GM19240 (cell line): Measurements from ENCODE around the gene PPIL1.
"Not testable (repeated sequence)": the region's sequence is repeated elsewhere in the genome, so short reads cannot be mapped to it uniquely, and the experiment has no call there.

ENCODE experiments used
- DNase-seq: peaks from one replicate; pipeline ENCODE4 v3.0.0; 2011; ENCODE audit warnings: low spot score; ENCODE audit not compliant: insufficient read length

PPIL1 gene

DNA sequence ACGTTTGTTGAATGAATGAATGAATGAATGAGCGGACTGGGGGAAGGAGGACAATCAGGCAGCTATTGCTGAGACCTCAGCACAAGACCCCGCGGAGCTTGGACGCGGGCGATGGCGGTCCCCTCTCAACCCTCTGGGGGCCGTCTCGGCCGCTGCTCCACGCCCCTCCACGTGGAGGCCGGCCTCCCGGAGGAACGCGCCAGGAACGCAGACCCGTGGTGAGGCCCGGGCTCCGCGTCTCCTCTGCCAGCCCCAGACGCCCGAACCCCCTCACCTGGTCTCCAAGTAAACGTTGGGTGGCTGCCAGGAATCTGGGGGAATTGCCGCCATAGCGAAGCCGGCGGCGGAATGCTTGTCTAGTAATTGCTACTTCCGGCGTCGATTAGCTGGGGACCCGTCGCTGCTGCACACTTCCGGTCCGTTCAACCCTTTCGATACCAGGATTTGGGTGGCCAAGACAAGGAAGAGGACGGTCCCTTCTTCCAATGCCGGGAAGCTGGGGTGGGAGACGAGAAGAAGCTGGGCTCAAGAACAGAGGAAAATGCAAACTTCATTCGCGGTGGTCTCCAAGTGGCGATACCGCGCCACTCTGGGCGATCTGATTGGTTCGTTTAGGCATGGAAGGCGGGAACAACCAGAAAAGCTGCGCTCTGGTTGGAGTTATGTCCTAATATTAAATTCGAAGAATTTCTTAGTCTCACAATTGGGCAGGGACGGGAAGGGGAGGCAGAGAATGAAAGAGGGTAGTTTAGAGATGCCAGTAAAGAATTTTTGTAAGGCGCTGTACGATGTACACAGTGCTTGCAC lies at the start of gene PPIL1:
Gene PPIL1 (minus strand): TSS at position 361 of the 807 bp plus-strand sequence. CDS start 31 bp downstream, at position 330.
- peak; percentile 77 for DNase-seq

DNA sequence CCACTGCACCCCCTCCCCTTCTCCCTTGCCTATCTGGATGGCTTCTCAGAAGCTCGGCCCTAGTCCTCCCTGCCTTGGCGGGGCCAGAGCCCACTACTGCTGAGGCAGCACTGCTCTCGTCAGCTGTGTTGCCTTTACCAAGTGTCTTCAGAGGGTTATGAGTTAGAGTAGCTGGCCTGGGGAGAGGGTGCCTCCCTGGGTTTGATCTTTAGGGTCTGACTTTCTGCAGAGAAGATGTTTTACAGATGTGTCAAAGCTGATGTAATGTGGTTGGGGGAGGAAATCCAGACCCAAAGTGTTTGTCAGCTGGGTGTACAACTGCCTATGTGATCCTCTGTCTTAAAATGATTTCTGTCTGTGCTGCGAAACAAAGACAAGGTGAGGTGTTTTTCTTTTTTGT lies 49.5 kb upstream of the PPIL1 start:
- DNase-seq, result no peak

DNA sequence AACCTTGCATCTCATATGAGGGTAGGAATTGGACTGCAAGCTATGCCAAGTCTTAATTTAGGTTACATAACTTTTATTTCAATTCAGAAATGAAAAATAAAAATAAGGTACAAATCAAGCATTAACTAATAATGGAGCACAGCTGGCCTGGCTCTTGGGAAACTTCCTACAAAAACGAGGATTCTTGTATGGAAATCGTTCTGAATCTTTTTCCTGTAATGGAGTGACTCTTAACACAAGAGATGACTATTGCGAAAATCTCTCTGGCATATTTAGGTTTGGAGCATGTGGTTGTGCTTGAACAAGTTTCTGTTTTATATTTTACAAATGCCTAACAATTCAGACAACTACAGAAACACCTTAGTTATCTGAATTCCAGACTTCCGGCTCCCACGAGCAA lies 45.9 kb upstream of the PPIL1 start:
- DNase-seq, result no peak

DNA sequence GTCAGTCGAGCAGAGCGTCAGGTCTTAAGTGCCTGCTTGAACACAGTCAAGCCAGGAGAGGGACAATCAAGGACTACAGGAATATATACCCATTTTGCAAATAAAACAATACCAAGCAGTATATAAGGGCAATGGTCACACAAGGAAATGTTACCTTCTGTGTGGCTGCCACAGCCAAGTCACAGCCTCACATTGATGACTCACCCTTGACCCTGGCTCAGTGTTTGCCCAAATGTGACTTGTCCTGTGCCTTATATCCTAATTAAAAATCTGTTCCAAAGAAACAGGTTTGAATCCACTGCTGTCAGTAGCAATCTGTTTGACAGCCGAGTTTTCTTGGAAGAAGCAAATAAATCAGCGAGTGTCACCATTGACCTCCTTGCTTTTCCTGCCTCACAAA lies 45.4 kb upstream of the PPIL1 start:
- no peak for DNase-seq

DNA sequence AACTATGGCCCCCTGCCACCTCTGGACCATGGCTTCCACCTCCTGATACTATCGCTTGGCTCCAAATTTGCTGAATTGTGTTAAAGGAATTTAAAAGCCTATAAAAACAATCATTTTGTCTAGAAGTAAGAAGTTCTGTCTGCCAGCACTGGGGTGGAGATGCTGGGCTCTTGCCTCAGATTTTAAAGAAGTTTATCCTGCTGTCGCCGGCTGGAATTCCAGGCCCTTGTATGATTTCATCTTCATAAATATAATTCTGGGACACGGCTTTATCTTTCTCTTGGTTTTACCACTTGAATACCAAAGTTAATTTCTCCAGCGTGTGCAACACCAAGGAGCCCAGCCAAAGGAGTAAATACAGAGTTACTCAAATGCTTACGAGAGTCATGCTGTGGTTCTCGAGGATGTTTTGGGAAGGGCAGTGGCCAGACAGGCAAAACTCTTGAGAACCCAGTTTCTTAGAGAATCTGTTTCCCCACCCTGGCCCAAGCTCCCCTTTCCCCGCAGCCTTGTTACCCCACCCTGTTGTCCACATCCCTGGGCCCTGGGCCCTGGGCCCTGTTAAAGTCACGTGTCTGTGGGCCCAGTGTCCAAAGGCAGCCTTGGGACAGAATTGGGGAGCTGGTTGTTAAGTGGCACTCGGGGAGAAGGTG lies 43.1 kb upstream of the PPIL1 start:
- no peak for DNase-seq

DNA sequence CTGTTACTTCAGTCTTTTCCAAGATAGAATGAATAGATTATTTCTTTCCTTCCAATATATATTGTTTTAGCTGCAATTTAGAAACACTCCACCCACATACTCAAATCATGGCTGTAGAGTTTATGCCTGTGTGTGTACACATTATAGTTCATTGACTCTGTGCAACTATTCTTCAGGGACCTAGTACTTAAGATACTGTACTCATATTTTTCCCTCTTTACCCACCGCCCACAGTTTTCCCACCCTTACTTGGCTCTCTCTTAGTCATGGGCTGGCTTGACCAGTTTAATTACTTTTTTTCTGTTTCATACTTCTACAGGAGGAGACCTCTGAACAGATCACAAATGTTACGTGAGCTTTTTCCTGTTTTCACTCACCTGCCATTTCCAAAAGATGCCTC lies 41.5 kb upstream of the PPIL1 start:
- no peak for DNase-seq

DNA sequence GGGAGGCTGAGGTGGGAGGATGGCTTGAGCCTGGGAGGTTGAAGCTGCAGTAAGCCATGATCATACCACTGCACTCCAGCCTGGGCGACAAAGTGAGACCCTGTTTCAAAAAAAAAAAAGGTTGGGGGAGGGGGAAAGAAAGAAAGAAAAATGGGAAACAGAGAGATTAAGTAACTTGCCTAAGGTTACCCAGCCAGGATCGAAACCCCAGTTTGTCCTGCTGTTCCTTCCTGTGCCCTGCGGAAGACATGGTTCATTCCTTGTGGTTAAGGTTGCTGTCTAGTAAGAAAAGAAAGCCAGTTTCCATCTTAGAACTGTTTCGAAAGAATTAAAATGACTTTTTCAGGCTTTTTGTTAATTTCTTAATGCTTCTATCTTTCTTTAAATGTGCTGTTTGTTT lies 41.0 kb upstream of the PPIL1 start:
- DNase-seq, result no peak

DNA sequence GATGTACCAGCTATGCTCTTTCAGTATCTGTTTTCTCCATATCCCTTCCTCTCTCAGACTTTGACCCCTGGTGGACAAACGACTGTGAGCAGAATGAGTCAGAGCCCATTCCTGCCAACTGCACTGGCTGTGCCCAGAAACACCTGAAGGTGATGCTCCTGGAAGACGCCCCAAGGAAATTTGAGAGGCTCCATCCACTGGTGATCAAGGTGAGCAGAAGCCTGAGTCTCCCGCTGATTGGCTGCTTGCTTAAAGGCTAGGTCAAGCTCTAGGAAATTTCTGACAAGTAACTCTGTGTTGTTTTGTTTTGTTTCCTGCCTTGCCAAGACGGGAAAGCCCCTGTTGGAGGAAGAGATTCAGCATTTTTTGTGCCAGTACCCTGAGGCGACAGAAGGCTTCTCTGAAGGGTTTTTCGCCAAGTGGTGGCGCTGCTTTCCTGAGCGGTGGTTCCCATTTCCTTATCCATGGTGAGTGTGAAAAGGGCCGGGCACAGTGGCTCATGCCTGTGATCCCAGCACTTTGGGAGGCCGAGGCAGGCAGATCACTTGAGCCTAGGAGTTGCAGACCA lies 39.7 kb upstream of the PPIL1 start:
- DNase-seq, result no peak

DNA sequence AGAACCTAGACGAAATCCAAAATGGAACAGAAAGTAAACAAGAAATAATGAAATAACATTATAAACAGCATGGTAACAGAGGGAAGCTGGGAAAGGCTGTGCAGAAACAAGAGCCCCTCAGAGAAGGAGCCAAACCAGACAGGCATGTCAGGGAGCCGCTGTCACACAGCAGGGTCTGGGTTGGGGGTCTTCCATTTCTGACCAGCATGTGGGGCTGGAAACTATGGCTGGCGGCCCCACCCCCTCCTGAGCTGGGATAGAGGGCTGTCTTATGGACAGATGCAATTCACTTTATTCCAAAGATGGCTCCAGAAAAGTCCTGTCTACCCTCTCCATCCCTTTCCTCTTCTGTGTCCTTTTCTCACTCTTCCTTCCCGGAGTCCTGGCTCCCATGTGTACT lies 38.5 kb upstream of the PPIL1 start:
- no peak for DNase-seq

DNA sequence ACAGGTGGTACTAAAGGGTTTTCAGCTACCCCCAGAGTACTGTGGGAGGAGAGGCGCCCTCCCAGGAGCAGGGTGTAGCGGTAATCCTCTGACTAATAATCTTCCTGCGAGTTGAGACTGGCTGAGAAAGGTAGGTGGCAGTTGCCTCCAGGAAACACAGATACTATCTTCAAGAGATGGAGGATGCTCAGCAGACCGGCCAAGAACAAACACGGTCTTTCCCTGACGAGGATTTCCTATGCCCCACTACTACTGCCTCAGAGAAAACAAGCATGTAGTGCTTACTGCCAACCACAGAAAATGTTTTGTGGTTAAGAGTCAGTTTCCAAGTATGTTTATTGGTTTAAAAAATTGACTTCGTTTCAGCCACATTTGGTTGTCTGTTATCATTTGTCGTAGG lies 38.0 kb upstream of the PPIL1 start:
- DNase-seq, result peak; percentile 48

DNA sequence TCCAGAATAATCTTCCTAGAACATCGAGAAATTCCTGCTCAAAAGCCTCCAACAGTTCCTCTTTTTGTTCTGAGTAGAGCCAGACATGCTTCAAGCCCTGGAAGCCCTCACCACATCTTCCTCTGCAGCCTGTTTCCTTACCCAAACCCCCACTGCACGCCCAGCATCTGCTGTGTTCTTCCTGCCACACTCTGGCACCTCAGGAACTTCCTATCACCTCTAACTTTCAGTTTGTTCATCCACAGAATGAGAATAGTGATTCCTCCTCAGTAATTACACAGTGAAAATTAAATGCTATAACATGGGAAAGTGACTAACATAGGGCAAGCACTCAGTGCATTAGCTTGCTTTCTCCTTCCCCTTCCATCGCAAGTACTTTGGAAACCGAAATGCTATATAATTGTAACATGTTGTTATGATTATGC lies 37.4 kb upstream of the PPIL1 start:
- DNase-seq, result no peak

DNA sequence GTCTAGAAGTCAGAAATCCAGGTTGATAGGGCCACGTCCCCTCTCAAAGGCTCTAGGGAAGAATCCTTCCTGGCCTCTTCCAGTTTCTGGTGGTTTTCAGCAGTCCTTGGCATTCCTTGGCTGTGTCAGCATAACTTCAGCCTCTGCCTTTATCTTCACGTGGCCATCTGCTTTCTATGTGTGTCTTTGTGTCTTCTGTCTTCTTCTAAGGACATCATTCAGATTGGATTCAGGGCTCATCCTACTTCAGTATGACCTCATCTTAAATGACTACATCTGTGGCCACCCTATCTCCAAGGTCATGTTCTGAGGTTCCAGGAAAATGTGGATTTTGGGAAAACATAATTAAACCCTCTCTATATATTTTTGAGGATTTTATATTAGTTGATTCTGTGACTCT lies 34.1 kb upstream of the PPIL1 start:
- no peak for DNase-seq

DNA sequence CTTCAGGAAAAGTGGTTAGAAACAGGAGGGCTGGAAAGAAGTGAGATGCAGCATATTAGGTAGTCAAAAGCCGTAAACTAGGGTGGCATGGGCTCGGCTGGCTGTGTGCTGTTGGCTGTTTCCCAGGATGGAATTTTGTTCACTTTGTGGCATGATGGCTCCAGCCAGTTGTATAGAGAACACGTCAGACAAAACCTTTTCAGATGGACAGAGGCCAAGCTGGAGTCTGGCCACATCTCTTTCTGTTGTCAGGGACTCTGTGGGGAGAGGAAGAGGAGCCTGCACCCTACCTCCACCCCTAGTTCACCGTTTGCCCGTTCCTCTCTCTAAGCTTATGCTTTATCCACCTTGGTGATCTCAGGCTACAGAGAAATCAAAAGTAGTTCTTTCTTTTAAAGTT lies 33.2 kb upstream of the PPIL1 start:
- DNase-seq, result no peak

DNA sequence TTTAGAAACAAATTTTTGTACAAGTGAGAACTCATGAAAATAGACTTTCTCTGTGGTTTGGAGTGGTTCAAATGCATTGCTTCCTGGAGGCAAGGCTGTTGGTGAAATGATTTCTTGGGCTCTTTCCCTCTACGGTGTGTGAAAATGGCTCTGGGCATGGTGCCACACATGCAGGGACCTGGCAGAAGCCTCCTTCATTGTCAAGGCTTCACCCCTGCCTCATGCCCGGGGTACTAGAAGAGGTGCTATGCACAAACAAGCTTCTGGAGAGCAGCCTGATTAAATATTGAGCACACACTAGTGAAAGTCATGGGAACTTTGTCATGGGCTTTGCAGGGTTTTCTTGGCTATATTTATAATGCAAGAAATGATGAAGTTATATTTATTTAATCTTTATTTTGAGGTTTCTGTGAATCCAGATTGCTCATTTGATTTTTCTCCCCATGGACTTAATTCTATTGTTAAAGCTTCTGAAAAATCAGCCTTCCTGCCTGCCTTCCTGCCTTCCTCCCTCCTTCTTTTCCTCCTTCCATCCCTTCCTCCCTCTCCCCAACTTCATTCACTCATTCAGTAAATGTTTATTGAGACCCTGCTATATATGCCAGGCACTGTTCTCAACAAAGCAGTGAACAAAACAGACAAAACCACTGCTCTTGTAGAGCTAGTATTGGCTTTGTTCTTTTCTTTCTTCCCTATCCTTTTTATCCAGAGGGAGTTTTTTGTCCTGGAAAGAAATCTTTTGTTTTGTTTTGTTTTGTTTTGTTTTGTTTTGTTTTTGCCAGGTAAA lies 32.1 kb upstream of the PPIL1 start:
- no peak for DNase-seq

DNA sequence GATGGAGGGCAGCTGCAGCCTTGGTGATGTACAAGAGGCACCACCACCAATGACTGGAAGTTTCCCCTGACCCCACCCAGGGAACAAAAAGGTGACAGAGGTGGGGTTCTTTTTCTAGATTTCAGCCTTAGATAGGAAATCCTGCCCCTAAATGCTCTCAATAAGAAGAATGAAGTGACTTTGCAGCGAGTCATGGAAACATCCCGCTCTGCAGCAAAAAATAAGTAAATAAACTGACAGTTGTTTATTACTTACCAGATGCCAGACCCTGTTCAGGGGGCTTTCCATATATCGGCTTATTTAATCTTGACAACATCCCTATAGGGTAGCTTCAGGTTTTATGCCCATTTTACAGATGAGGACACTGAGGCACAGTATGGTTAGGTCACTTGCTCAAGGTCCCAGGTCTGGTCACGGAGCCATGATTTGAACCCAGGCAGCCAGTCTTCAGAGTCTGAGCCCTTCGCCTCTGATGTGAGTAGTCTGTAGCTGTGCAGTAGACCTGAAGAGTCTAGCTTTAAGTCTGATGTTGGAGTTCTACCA lies 30.3 kb upstream of the PPIL1 start:
- no peak for DNase-seq

DNA sequence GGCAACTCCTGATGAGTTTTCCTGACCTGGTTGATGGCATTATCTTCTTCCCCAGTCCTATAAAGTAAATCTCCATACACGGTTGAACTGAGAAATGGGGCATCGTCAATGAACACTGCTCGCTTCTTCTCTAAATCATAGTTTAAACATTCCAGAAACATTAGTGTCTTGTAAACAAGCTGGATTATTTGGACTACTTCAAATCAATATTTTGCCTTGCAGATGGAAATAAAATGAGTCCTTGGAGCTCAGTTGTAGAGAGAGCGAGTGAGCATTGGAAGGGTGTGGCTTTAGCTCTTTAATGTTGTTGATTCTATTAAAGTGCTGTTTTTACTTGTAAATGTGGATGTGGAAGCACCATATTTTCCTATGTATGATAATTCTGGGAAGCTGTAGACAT lies 29.5 kb upstream of the PPIL1 start:
- DNase-seq, result no peak

DNA sequence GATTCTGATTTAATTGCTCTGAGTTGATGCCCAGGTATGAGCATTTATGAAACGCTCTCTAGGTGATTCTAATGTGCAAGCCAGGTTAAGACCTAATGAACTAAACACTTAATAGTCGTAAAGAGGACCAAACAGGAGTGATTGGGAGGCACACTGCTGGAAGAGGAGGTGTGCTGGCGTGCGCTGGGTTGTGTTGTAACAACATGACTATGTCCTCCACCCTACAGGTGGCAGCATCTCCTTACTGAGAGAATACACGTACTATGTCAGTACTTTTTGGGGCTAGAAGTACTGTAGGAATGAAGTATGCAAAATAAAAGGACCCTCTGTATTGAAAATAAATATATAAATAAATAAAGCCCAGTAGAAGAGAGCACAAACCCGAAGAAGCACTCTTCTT lies 23.0 kb upstream of the PPIL1 start:
- DNase-seq, result no peak

DNA sequence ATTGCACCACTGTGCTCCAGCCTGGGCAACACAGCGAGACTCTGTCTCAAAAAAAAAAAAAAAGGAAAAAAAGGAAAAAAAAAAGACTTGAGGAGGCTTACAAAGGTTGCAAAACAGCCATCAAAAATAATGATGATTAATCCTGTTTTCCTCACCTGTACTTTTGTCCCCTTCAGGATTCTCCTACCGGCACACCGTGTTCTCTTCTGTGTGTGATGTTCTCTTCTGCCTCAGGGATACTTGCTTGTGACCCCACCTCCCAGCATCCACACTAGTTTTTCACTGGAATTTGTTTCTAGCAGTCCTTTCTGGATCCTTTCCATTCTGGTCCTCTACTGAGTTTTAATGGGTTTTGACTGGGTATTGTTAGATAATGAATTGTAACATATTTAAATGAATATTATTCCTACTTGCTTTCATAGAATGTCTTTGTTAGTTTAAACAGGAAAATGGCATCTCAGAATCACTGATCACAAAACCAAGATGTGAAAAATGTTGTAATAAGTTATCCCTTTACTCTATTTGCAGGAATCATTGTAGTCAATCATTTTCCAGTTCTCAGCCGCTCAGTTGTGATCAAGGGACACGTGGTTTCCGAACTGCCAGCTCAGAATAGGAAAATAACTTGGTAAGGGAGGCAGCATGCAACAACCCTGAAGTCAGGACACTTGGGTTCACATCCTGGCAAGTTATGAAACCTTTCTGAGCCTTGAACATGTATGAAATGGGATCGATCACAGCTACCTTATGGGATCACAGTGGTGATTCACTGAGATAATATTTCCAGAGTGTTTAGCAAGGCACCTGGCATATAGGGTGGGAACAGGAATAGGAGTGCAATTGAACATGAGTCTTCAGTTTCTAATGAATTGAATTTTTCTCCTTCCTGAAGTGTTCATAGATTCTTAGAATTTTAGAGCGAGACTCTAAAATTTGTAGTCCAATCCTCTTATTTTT lies 19.7 kb upstream of the PPIL1 start:
- no peak for DNase-seq

DNA sequence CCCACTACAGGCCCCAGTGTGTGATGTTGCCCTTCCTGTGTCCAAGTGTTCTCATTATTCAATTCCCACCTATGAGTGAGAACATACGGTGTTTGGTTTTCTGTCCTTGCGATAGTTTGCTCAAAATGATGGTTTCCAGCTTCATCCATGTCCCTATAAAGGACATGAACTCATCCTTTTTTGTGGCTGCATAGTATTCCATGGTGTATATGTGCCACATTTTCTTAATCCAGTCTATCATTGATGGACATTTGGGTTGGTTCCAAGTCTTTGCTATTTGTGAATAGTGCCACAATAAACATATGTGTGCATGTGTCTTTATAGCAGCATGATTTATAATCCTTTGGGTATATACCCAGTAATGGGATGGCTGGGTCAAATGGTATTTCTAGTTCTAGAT lies 16.6 kb upstream of the PPIL1 start:
- not testable (repeated sequence) for DNase-seq

DNA sequence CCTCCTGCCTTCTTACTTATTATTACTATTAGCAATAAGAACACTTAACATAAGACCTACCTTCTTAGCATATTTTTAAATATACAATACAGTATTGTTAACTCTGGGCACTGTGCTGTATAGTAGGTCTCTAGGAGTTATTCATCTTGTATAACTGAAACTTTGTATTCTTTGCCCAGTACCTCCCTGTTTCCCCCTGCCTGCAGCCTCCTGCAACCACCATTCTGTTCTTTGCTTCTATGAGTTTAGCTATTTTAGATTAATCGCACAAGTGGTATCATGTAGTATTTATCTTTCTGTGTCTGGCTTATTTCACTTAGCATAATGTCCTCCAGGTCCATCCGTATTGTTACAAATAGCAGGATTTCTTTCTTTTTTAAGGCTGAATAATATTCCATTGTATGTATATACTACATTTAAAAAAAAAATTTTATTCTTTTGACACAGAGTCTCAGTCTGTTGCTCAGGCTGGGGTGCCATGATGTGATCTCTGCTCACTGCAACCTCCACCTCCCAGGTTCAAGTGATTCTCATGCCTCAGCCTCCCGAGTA lies 15.6 kb upstream of the PPIL1 start:
- no peak for DNase-seq
